SKM-1 treated with dmso at 0.1 percent for 144 hours (cell line): ENCODE results near the gene TCF12.

ENCODE experiments used
- DNase-seq: peaks from one replicate; lab custom pipeline; 2025; ENCODE audit not compliant: unreplicated experiment; lab: John Stamatoyannopoulos, UW

TCF12 gene

DNA sequence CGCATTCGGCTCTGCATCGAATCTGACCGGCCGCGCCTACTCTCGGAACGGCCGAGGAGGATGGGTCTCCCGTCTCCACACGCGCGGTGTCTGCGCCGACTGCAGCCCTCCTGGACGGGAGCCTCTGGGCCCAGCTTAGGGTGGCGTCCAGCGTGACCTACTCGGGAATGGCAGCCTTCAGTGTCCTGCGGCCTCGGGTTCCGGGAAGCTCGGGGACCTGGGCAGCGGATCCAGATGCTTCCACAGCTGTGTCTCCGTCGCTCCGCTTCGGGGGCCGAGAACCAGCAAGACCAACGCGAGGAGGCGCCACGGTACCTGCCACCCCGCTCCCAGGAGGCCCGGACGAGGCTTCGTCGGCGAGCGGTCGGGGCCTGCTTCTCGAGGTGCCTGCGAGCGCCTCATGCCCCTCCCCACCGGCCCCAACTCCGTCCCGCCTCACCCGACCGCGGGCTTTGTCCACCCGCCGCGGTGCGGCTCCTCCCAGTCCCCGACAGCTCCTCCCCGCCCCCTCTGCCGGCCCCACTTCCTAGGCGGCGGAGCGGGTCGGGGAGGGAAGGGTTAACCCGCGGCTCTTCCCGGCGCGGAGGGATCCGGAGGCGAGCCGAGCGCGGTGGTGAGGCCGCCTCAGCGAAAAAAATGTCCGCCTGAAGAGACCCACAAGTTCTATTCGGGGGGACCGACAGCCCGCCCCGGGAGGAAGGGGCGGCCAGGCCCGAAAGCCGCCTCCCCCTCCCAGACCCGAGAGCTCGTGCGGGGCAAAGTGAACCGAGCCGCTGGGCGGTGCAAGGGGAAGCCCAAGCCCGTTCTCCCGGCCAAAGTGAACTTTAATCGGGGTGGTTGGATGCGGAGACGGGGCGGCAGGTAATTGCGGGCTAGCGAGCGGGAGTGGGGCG lies at the start of gene TCF12:
TCF12 (plus strand) TSS at position 599 of the 893 bp plus-strand sequence. CDS start 1,270 bp downstream, outside the sequence.
- peak; percentile 81 for DNase-seq

DNA sequence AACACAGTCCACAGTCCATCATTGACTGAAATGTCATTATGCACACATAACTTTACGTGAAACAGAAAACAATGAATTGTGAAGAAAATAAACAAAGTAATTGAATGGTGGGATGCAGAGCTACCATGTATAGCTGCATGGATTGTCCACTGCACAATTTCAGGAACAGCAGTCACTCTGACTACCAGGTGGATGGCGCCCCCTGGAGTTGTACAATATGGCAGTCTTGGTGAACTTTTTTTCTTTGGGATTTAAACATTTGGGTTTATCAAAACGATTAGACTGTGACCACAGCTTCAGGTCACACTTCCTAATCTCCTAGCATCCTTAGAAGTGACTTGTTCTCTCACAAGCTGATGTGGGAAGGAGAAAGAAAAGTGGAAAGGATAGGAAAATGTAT lies 48.9 kb upstream of the TCF12 start:
- no peak for DNase-seq

DNA sequence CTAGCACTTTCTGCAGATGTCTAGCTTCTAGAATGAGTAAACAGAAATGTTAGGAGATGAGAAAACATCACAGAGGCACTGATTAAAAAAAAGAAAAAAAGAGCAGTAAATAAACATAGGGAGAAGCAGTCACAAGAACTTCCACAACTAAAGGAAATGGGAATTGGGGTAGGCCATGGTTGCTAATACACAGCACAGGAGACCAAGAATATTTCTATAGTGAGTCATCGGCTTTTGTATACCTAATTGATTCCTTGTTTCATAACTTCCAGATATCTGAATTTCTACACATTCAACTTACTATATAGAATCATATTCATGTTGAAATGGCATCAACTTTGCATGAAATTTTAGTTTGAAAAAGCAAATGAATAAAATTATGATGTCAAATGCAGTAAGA lies 47.3 kb upstream of the TCF12 start:
- no peak for DNase-seq

DNA sequence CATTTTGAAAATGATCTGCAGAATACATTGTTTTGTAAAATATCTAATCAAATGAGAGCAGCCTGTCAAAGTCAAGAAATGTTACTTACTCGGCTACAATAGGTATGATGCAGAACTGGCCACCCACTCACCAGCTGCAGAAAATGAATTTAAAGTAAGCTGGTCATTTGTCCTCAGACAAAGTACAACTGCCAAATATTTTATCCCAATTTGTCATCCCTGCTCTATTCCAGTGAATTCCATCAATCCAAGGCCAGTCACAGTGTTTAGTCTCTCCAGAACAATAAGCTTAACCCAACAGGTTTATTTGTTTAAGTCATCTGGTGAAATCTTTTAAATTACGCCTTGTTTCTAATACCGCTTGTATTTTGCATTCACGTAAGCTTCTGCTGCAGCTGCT lies 46.6 kb upstream of the TCF12 start:
- no peak for DNase-seq

DNA sequence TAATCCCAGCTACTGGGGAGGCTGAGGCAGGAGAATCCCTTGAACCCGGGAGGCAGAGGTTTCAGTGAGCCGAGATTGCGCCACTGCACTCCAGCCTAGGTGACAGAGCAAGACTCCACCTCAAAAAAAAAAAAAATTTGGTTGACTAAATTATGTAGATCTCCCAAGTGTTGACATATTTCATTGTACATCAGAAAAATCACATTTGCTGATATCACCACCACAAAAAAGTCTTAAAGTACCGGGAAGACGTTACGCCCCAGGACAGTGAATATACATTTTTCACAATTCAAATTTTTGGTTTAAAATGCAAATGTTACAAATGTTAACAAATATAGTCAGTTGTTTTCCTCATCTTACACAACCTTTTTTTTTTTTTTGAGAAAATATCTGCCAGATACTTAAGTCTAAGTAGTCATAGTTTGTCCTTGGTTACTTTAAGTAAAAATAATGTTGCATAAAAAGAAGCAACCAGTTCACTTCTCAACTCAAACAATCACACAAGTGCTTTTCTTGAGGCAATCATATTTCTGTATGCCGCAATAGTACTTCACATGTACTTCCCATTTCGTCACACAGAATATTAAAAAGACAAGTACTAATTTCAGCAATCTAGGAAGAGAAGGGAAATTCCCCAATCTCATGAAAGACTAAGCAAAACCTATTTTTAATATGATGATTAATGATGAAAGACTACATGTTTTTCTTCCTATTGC lies 41.0 kb upstream of the TCF12 start:
- peak; percentile 63 for DNase-seq

DNA sequence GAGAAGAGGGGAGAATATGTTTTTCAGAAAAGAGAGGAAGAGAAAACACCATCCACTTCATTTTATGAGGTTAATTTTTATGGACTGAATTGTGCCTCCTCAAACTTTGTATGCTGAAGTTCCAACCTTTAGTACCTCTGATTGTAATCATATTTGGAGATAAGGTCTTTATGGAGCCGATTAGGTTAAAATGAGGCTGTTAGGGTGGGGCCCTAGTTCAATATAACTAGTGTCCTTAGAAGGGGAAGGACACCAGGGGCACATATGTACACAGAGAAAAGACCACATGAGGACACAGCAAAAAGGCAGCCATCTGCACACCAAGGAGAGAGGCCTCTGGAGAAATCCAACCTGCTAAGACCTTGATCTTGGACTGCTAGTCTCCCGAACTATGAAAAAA lies 38.9 kb upstream of the TCF12 start:
- no peak for DNase-seq

DNA sequence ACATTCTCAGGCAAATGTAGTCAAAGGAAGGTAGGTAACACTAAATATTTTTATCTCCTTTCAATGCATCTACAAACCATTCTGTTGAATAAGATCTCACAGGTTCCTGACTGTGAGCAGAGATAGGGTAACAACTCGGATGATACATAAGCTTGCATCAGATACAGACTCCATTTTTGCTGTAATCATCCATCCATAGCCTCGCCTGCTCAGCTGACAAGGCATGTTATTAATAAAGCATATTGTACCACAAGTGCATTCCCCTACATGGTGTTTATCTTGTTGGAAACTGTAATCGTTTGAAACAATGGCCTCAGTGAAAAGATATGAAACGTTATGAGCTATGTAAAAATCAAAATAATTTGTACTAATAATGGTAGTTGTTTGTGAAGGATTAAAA lies 35.4 kb upstream of the TCF12 start:
- no peak for DNase-seq

DNA sequence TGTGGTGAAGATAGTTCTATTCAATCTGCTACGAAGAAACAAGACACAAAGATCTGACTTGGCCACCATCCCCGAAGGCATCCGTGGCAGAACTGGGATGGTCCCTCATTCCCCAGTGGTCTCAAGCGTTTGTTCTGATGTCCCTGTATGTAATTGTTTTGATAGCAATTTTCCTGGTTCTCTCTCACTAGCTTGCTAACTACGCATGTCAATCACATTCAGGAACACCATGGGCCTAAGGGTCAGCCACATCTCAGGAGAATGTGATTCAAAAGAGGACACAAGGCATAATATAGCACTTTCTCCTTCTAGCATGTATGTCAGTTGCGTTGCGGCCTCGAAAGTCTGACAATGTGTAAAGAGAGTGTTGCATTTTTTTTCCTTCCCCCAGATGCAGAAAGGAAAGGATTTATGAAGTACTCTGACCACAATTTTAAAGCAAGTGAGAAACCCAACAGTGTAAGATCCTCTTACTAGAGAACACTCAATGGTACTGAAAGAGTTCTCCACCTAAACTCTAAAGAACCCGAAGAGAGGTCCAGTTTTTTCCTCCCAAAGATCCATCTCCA lies 32.0 kb upstream of the TCF12 start:
- no peak for DNase-seq

DNA sequence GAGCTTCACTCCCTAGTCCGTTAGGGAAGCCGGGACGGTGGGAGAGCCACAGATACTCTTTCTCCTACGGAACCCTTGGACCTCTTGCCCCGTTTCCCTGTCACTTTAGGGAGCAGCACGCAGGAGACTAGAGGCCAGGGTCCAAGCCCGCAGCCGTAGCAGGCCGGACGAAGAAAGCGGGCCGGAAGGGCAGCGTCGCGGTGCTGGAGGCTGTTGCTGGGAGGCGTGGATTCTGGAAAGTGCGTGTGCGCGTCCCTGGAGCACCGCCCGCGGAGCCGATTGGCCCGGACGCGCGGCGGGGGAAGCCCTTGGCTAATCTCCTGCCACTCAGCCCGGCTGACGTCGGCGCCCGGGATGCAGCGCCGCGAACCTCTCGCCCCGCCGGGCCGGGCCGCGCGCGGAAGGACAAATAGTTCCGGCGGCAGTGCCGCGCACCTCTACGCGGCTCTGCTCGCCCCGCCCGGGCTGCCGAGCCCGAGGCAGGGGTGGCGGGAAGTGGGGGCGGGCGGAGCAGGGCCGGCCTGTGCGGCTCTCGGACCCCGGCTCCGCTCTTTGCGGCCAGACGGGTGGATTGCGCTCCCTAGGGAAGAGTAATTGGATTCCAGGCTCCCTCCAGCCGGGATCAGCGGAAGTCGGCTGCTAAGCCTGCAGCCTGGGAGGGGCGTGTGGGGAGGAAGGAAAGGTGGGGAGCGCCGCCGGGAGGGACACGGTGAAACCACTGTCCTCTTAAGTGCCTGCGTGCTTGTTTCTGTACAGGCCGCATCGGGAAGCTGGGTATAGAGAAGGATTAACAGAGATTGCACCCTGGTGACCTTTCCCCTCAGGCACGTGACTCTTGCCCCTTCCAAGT lies 31.3 kb upstream of the TCF12 start:
- peak; percentile 83 for DNase-seq

DNA sequence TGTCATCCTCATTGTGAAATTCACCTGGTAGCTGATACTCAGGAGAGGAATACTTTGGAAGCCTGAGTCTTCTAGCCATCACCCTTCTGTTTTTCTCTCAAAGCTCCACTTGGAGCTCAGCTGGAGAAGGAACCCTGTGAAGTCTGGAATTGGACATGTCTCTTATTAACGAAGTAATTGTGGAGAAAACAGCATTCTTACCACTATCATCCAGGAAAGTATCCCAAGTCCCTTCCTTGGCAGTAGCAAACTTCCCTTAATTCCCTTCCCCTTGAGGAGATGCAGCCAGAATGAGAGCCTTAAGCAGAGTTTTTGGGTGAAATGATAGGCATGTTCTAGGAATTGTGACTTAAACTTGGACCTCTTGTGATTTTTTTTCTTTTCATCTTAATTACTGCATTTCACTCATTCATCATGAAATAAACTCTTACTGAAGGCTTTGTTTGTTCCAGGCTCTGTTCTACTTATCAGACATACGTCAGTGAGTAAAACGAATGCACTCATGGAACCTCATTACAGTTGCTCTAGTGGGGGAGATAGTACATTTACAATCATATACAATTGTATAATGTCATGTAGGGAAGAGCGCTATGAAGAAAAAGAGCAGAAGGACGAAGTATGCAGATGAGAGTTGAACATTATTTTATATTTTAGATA lies 30.5 kb upstream of the TCF12 start:
- DNase-seq = no peak

DNA sequence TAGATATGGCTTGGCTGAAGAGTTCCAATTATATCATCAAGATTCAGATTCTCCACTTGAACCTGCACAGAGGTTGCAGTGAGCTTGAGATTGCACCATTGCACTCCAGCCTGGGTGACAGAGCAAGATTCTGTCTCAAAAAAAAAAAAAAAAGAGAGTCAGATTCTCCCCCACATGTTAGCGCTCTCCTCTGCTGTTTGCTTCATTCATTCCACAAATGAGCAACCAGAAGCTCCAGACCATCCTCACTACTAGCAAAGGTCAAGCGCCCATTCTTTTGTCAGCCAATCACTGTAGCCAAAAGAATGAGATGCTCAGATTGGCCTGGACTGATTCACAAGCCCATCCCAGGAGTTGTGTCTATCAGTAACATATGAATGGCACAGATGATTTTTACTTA lies 28.4 kb upstream of the TCF12 start:
- DNase-seq = no peak

DNA sequence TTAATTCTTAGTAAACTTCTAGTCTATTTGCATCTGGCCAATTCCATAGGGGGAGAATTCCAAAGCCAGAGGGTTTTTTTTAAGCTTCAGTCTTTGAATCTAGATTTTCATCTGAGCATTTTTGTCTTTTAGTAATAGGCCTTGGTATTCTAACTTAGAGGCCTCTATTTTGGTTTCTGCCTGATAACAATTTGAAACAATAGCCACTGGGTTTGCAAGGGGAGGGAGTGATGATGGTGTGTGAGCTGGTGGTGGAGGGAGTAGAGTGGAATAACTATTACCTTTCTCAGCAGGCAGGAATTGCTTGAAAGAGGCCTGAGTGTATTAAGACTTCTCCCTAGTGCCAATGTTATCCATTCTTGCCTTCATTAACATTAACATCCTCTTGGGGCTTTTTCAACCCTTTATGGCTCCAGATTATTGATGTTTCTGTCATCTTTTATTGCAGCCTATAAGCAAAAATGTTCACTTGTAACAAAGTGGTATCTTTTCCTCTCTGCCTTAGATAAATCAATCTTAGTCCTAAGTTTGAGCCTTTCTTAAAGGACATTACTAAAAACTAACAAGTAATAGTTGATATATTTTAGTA lies 26.5 kb upstream of the TCF12 start:
- no peak for DNase-seq

DNA sequence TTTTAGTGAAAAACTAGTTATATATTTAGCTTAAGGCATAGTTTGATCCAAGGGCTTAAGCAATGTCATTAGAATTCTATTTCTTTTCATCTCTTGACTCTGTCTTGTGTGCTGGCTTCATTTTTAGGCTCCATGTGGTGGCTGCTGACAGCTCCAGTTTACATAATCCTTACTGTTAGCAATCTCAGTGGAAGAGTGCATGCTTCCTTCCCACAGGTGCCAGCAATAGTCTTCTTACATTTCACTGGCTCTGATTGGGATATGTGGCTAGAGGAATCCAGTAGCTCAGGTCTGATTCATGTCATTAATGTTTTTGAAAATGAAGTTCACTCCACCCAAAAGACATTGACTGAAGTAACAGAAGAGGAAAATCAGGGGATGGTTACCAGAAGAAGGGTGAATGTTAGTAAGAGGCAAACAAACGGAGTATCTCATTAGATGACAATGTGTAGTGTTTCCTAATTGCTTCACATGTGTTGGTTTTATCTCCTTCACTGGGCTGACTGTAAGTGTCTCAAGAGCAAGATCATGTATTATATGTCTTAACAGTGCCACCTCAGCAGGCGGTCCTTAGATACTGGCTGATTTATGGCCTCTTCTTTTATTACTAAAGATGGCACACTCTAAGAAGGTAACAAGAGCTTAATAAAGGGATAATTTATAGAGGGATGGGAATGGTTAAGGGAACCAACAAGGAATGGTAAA lies 25.6 kb upstream of the TCF12 start:
- no peak for DNase-seq

DNA sequence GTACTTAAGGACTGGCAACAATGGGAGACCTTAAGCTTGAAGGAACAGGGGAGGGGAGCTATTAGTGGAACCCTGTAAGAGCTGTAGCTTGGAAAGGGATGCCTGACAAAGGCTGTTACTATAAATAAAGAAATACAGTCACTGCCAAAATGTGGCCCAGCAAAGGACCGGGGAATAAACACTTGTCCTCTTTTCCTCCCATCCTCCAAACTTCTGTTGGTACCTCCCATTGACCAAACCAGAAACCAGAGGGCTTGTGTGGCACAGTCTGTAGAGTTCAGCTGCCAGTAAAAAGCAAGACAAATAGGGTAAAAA lies 25.1 kb upstream of the TCF12 start:
- DNase-seq = no peak

DNA sequence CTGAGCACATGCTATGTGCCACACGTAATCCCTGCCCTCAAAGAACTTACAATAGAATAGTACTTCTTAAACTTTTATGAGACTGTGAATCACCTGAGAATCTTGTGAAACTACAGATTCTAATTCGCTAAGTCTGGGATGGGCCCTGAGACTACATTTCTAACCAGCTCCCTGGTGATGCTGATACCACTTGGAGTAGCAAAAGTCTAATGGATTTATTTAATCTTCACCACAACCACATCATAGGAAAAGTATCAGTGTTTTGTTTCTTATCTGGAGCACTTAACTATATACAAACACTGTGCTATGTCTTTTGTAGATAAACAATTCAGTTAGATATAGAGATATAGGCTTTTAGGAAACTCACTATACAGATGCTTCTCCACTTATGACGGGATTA lies 23.8 kb upstream of the TCF12 start:
- no peak for DNase-seq

DNA sequence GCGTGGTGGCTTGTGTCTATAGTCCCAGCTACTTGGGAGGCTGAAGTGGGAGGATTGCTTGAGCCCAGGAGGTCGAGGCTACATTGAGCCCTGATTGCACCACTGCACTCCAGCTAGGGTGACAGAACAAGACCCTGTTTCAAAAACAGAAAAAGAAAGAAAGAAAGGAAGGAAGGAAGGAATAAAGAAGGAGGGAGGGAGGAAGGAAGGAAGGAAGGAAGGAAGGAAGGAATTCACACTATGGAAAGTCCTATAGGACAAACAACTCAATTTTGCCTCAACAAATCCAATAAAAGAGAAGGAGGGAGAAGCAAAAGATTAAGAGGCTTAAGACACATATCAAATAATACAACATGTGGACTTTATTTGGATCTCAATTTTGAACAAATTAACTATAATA lies 16.5 kb upstream of the TCF12 start:
- DNase-seq = no peak

DNA sequence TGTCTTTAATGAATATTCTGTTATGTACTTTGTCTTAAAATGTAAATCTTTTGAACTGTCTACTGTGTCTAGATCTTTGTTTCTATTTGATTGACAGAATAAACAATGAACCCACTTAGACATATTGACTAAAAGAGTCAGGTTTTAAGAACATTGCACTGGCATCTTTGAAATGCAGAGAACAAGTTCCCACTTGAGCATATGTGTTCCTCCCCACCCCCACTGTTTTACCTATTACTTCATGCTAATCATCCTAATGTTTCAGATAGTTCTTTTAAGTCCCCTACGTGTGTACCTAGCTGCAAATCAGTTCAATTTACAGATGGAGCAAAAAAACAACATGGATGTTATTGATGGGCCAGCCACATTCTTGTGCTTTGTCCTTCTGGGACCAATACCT lies 11.7 kb upstream of the TCF12 start:
- no peak for DNase-seq

DNA sequence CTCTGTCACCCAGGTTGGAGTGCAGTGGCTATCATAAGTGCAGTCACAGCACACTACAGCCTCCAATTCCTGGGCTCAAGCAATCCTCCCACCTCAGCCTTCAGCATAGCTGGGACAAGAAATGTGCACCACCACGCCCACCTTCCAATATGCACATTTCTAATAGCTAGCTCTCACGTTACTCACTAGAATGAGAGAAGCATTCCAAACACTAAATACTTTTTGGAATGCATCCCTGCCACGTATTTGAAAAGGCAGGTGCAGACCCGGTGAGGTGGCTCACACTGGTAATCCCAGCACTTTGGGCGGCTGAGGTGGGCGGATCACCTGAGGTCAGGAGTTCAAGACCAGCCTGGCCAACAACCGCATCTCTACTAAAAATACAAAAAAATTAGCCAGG lies 7.6 kb upstream of the TCF12 start:
- DNase-seq = no peak

DNA sequence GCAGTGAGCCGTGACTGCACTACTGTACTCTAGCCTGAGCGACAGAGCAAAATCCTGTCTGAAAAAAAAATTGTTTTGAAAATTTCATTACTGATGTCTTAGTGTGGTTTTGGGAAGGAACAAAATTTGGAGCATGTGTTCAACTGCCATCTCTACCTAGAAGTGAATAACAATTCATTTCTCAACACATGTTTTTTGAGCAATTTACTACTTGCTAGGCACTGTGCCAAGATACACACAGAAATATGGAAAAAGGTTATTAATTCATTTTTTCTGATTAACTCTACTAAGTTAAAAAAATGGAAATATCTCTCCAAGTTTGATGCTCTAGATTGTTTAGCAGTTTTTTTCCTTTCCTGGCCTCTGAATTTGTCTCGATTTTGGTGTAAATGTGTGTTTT lies 5.2 kb upstream of the TCF12 start:
- no peak for DNase-seq

DNA sequence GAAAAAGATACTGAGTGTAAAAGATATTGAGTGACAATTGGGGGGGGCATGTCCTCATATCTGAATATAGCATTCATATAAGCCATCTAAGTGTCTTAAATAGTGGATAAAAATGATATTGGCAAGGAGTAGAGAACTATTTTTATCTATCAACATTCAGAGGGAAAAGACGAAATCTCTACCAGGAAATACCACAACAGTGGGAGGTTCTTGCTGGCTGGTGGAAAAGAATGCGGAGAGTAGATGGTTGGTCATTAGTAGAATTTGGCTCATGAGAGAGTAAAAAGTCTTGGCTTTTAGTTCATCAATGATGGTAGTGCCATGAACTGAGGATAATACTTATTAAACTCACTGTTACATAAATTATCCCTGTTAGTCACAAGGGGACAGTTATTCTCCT lies 4.8 kb upstream of the TCF12 start:
- no peak for DNase-seq
